SU-DHL-6 (cell line): ENCODE data around the gene MAML1.
A peak's percentile ranks its signal among the peaks of the same experiment; 100 is the strongest.

ENCODE experiments used
- H2AFZ ChIP-seq: fragments of 200-600 bp; sonication (generic); 2 replicates; pipeline ENCODE4 v1.6.1; 2014; ENCODE audit warnings: low read depth, mild to moderate bottlenecking, moderate library complexity, mixed read lengths, antibody characterized with exemption, low read length; ENCODE audit not compliant: severe bottlenecking
- H3F3A ChIP-seq: fragments of 200-600 bp; shearing (Covaris generic); 2 replicates; pipeline ENCODE4 v1.6.0; 2016; ENCODE audit warnings: antibody characterized with exemption, mild to moderate bottlenecking; ENCODE audit not compliant: insufficient read depth
- H3K27ac ChIP-seq: fragments of 200-600 bp; sonication (generic); 2 replicates; pipeline ENCODE4 v1.5.1; 2016; ENCODE audit warnings: low read depth, mild to moderate bottlenecking, low read length, moderate library complexity, mixed read lengths
- H3K27me3 ChIP-seq: fragments of 200-600 bp; sonication (generic), shearing (Covaris generic); 2 replicates; pipeline ENCODE4 v1.6.0; 2014; ENCODE audit warnings: mild to moderate bottlenecking, low read length
- H3K36me3 ChIP-seq: fragments of 200-600 bp; sonication (generic); 2 replicates; pipeline ENCODE4 v1.6.1; 2014; ENCODE audit warnings: mild to moderate bottlenecking, low read length, mixed read lengths
- H3K4me2 ChIP-seq: fragments of 300-600, 200-600 bp; shearing (Covaris generic), sonication (generic); 2 replicates; pipeline ENCODE4 v1.6.0; 2014; ENCODE audit warnings: low read length, low read depth, mild to moderate bottlenecking; ENCODE audit not compliant: poor library complexity, severe bottlenecking
- H3K4me3 ChIP-seq: fragments of 200-600 bp; sonication (generic); 2 replicates; pipeline ENCODE4 v1.5.1; 2014; ENCODE audit warnings: antibody characterized with exemption, low read length, mild to moderate bottlenecking, mixed read lengths; ENCODE audit not compliant: insufficient read depth, poor library complexity, severe bottlenecking
- H3K79me2 ChIP-seq: fragments of 200-600 bp; sonication (generic); 2 replicates; pipeline ENCODE4 v1.6.1; 2014; ENCODE audit warnings: mild to moderate bottlenecking, low read length, moderate library complexity; ENCODE audit not compliant: insufficient read depth
- H3K9ac ChIP-seq: fragments of 200-600 bp; sonication (generic); 2 replicates; pipeline ENCODE4 v1.7.0; 2014; ENCODE audit warnings: mild to moderate bottlenecking, low read length
- H3K9me2 ChIP-seq: fragments of 200-600 bp; sonication (generic); replicated peaks from 2 replicates; pipeline ENCODE4 v1.6.1; 2014; ENCODE audit warnings: low read length; ENCODE audit not compliant: insufficient read depth
- H3K9me3 ChIP-seq: fragments of 200-600 bp; sonication (generic); 2 replicates; pipeline ENCODE4 v1.6.1; 2014; ENCODE audit warnings: low read length, mixed read lengths; ENCODE audit not compliant: insufficient read depth
- H4K20me1 ChIP-seq: fragments of 200-600 bp; sonication (generic); 2 replicates; pipeline ENCODE4 v1.6.1; 2014; ENCODE audit warnings: low read depth, mild to moderate bottlenecking, antibody characterized with exemption, low read length, moderate library complexity, mixed read lengths
- EZH2phosphoT487 ChIP-seq: fragments of 200-600 bp; sonication (generic), shearing (Covaris generic); conservative IDR thresholded peaks from 2 replicates; pipeline ENCODE4 v1.6.1; 2018; ENCODE audit warnings: mild to moderate bottlenecking, antibody characterized with exemption, low read length, moderate library complexity, mixed read lengths
- TF ChIP-seq, protein P1 (sequence below): fragments of 200-600 bp; sonication (generic); IDR thresholded peaks from one replicate; pipeline ENCODE4 v1.5.1; 2017; ENCODE audit warnings: antibody characterized with exemption, mild to moderate bottlenecking, low read length, moderate library complexity; ENCODE audit not compliant: insufficient read depth, poor library complexity, severe bottlenecking

MAML1 gene

DNA sequence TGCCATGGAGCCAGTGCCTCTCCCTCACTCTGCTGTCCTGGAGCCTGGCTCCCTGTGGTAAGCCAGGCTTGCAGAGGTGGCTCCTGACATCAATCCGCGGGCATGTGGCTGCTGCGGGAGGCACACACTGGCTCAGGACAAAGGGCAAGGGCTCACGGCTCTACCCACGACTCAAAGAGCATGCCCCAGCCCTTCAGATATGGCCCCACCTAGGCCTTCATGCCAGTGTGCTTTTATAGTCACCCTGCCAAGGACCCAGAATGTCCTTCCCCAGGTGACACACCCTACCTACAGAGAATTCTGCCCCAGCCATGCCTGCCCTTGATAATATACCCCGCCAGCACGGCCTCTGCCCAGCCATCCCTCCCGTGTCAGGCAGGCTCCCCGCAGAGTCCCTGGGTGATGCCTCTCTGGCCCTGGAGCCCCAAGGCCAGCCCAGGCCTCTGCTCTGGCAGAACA lies 72.5 kb downstream of the MAML1 start:
- Histone ChIP-seq H3K4me3 (peak overlapping the region; percentile 94), H4K20me1 (no peaks in the 10 kb centered on the region), H3K27me3 (no peaks in the 10 kb centered on the region), H3K9ac (peak overlapping the region; percentile 76), H3K4me2 (peak overlapping the region; percentile 64), H3K9me2 (no peaks in the 10 kb centered on the region), H3F3A (no peaks in the 10 kb centered on the region), H3K79me2 (no peaks in the 10 kb centered on the region; the same call in 1 of the 2 replicates), H3K9me3 (no peaks in the 10 kb centered on the region), H3K36me3 (no peaks in the 10 kb centered on the region), H3K27ac (no peak overlapping the region), H2AFZ (no peak overlapping the region)
- TF ChIP-seq, protein P1, sequence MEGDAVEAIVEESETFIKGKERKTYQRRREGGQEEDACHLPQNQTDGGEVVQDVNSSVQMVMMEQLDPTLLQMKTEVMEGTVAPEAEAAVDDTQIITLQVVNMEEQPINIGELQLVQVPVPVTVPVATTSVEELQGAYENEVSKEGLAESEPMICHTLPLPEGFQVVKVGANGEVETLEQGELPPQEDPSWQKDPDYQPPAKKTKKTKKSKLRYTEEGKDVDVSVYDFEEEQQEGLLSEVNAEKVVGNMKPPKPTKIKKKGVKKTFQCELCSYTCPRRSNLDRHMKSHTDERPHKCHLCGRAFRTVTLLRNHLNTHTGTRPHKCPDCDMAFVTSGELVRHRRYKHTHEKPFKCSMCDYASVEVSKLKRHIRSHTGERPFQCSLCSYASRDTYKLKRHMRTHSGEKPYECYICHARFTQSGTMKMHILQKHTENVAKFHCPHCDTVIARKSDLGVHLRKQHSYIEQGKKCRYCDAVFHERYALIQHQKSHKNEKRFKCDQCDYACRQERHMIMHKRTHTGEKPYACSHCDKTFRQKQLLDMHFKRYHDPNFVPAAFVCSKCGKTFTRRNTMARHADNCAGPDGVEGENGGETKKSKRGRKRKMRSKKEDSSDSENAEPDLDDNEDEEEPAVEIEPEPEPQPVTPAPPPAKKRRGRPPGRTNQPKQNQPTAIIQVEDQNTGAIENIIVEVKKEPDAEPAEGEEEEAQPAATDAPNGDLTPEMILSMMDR: no peak
- TF ChIP-seq EZH2phosphoT487: no peak

DNA sequence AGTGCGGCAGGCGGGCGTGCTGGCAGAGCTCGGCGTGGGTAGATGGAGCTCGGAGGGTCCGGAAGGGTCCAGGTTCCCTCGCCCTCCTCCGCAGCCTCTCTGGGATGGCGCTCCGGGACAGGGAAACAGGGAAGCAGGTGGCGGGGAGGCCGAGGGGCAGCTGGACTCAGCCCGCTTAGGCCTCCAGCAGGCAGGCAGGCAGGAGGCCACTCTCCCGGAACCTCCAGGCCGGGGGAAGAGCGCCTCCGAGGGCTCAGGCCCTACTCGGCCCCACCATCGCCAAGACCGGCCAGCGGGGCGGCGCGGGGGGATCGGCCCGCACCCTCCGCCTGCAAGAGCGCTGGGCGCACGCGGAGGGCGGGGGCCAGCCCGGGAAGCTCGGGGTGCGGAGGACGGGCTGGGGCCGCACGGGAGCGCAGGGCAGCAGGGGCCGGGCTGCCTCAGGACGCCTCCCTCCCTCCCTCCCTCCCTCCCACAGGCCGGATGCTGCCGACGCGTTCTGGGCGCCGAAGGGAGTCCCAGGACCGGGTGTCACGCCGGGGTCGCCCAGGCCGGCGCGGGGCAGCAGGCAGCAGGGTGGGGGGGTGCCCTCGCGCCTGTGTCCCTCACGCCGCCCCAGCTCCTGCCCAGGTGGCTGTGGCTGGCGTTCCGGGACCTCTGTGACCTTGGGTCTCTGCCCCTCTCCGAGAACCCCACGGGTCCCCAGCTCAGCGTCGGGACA lies 73.1 kb downstream of the MAML1 start:
- H3K36me3 ChIP-seq: no peaks in the 10 kb centered on the region
- no peak overlapping the region for H3K27ac ChIP-seq
- H3K4me3 ChIP-seq: peak overlapping the region; percentile 94
- no peaks in the 10 kb centered on the region; the same call in 1 of the 2 replicates for H3K79me2 ChIP-seq
- no peaks in the 10 kb centered on the region for H4K20me1 ChIP-seq
- H3K9ac ChIP-seq: peak overlapping the region; percentile 76
- no peak for TF ChIP-seq EZH2phosphoT487
- TF ChIP-seq, protein P1: no peak
- H3F3A ChIP-seq: no peaks in the 10 kb centered on the region
- H3K27me3 ChIP-seq: no peaks in the 10 kb centered on the region
- no peak overlapping the region for H2AFZ ChIP-seq
- peak overlapping the region; percentile 64 for H3K4me2 ChIP-seq
- no peaks in the 10 kb centered on the region for H3K9me3 ChIP-seq
- H3K9me2 ChIP-seq: no peaks in the 10 kb centered on the region

DNA sequence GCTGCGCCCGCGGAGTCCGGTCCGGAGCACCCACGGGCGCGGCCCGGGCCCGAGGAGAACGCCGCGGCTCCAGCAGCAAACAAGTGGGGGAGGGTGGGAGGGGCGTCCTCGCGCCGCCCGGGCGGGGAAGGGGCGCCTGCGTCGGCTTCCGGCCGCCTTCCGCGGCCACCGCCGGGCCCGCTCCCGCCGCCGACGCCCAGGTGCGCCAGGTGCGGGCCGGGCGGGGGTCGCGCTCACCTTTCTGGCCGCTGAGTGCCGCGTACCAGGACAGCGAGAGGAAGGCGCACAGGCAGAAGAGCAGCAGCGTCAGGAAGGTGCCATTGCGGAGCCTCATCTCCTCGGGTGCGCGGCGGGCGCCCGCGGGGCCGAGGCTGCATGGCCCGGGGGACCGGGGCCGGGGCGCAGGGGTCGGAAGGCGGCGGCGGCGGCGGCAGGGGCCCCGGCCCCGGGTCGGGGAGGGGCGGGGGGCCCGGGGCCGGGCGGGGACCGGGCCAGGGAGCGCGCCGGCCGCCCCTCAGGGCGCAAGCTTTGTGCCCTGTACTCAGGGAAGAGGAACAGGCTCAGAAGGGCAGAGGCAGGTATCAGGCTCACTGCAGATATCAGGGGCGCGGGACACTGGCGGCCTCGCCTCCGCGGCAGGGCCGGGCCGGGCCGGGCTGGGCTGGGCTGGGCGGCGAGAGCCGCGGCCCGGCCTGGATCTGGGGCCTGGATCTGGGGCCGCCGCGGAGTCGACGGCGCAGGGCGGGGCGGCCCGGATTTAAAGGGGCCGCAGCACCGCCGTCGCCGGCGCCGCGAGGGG lies 73.8 kb downstream of the MAML1 start, which contains the start of gene MGAT4B:
TSS of gene MGAT4B (minus strand) at position 617 of the 799 bp plus-strand sequence. CDS start at position 334, 283 bp downstream.
- Histone ChIP-seq H3K27ac (peak within 1 kb of the TSS; percentile 35; the same call in 1 of the 2 replicates), H3K36me3 (no peaks in the 10 kb centered on the region), H3K27me3 (no peaks in the 10 kb centered on the region), H2AFZ (peak within 1 kb of the TSS; percentile 69), H3F3A (no peaks in the 10 kb centered on the region), H3K79me2 (no peaks in the 10 kb centered on the region; the same call in 1 of the 2 replicates), H3K9me3 (no peaks in the 10 kb centered on the region), H4K20me1 (no peaks in the 10 kb centered on the region), H3K4me3 (peak within 1 kb of the TSS; percentile 94), H3K9ac (peak within 1 kb of the TSS; percentile 76), H3K9me2 (no peaks in the 10 kb centered on the region), H3K4me2 (peak within 1 kb of the TSS; percentile 64)
- no peak for TF ChIP-seq EZH2phosphoT487
- TF ChIP-seq, protein P1: no peak
